Measurements from ENCODE around the gene NUP58.

The NUP58 gene

GRCh38 chr13:25372284-25373081 is 71.1 kb downstream of the NUP58 start:
- no peak overlapping the region for H3K4me3 ChIP-seq (ENCODE audit: low read depth, low read length)
- TF ChIP-seq CTCF (IDR thresholded peaks at IDR 0.05; ENCODE audit: borderline replicate concordance, insufficient read depth, low read depth, low read length): no peak

- TF ChIP-seq CTCF (IDR thresholded peaks at IDR 0.05; ENCODE audit: borderline replicate concordance, insufficient read depth, low read depth, low read length): peak; percentile 63
- no peak overlapping the region for H3K4me3 ChIP-seq (ENCODE audit: low read depth, low read length)
Observed at GRCh38 chr13:25375727-25376358, 74.4 kb downstream of the NUP58 start.

GRCh38 chr13:25377244-25377962 is 76.0 kb downstream of the NUP58 start:
- H3K4me3 ChIP-seq (ENCODE audit: low read depth, low read length): no peak overlapping the region
- TF ChIP-seq CTCF (IDR thresholded peaks at IDR 0.05; ENCODE audit: borderline replicate concordance, insufficient read depth, low read depth, low read length): no peak

GRCh38 chr13:25378528-25378927 is 77.1 kb downstream of the NUP58 start:
- no peak overlapping the region for H3K4me3 ChIP-seq (ENCODE audit: low read depth, low read length)
- TF ChIP-seq CTCF (IDR thresholded peaks at IDR 0.05; ENCODE audit: borderline replicate concordance, insufficient read depth, low read depth, low read length): no peak

GRCh38 chr13:25379011-25379410 is 77.6 kb downstream of the NUP58 start:
- no peak overlapping the region for H3K4me3 ChIP-seq (ENCODE audit: low read depth, low read length)

GRCh38 chr13:25380082-25380481 is 78.7 kb downstream of the NUP58 start:
- TF ChIP-seq CTCF (IDR thresholded peaks at IDR 0.05; ENCODE audit: borderline replicate concordance, insufficient read depth, low read depth, low read length): no peak
- no peak overlapping the region for H3K4me3 ChIP-seq (ENCODE audit: low read depth, low read length)

More at GRCh38 chr13:25379011-25379410, 77.6 kb downstream of the NUP58 start:
- TF ChIP-seq CTCF (IDR thresholded peaks at IDR 0.05; ENCODE audit: borderline replicate concordance, insufficient read depth, low read depth, low read length): no peak

Data from GM12875 (cell line).